Thyroid gland (tissue), 4 donors: ENCODE measurements around the gene PC. TPM values are rescaled to one million over a fixed set of nuclear protein-coding genes. Genes with fewer than 3 reads are reported as not detected.

Experiments
- DNase-seq, 2 donors: peaks; one replicate each; pipeline ENCODE4 v3.0.0-alpha.2; 2019
- H3K27ac ChIP-seq, 3 donors: fragments of 200-600 bp; sonication (generic); 1 replicate in 2 of 3; 2 replicates in 1 of 3; pipeline ENCODE4 v1.5.1; 2016 to 2019; ENCODE audit warnings: mild to moderate bottlenecking in 1 of 3, moderate library complexity in 1 of 3
- H3K27me3 ChIP-seq: fragments of 200-600 bp; sonication (generic); one replicate; pipeline ENCODE4 v1.5.1; 2019
- H3K36me3 ChIP-seq, 2 donors: fragments of 200-600 bp; sonication (generic); one replicate each; pipeline ENCODE4 v1.5.1; 2016 to 2019
- H3K4me1 ChIP-seq, 2 donors: fragments of 200-600 bp; sonication (generic); one replicate each; pipeline ENCODE4 v1.5.1; 2017 to 2019
- H3K4me3 ChIP-seq, 3 donors: fragments of 200-600 bp; sonication (generic); replicated peaks in 1 of 3; 1 replicate in 2 of 3; 2 replicates in 1 of 3; pipeline ENCODE4 v1.5.1; 2016; ENCODE audit warnings: mild to moderate bottlenecking in 1 of 3
- H3K9me3 ChIP-seq: fragments of 200-600 bp; sonication (generic); one replicate; pipeline ENCODE4 v1.5.1; 2017
- CTCF ChIP-seq, 6 experiments: fragments of 200-600 bp in 3 of 6; fragments of 450-650 bp in 3 of 6; sonication (generic) in 3 of 6; IDR thresholded peaks; one replicate each; pipeline ENCODE4 v1.5.1; 2016 to 2019; ENCODE audit warnings: antibody characterized with exemption in 6 of 6, mild to moderate bottlenecking in 2 of 6, inconsistent platforms in 1 of 6, moderate library complexity in 1 of 6
- POLR2A ChIP-seq, 2 donors: fragments of 450-650 bp; IDR thresholded peaks; one replicate each; pipeline ENCODE4 v1.6.1; 2017; ENCODE audit warnings: antibody characterized with exemption in 2 of 2, mild to moderate bottlenecking in 2 of 2, moderate library complexity in 1 of 2
- WGBS, 2 donors: methylation state at CpG; one replicate each; pipeline ENCODE4 v1.1.5; 2017; 5-methylcytosine and 5-hydroxymethylcytosine counted together
- intact Hi-C: fragments of 100-400 bp; cut with DNase I; formaldehyde crosslinking; loops from one replicate; pipeline ENCODE4 v1.15.1; 2023
- total RNA-seq, 4 donors: library from RNA; depleted of rRNA; stranded (reverse); fragments of >200 nt; gene quantifications; one replicate each; pipeline ENCODE4 v1.2.3, GENCODE V29; 2016

Gene PC
- total RNA-seq, 4 donors from 2014 or later: 5.4 to 34.3 (median 21.9) TPM

GRCh38 chr11:66857234-66857926 is 100.8 kb downstream of the PC start:
- DNase-seq: no peak
- Histone ChIP-seq H3K9me3 (no peaks in the 10 kb centered on the region), H3K36me3 (no peaks in the 10 kb centered on the region), H3K4me3 (peak overlapping the region in 1 of 3 donors; percentile 26), H3K27ac (no peak overlapping the region), H3K4me1 (peaks cover 6 to 12% of the 10 kb centered on the region in 2 donors), H3K27me3 (no peaks in the 10 kb centered on the region)
- WGBS, 2 donors: 54 to 74% methylated on average over 4 to 36 of the region's 47 CpGs
- TF ChIP-seq POLR2A (IDR thresholded peaks at IDR 0.05): no peak
- no peak for TF ChIP-seq CTCF (IDR thresholded peaks at IDR 0.05)
- intact Hi-C loops: no loop called here

- Histone ChIP-seq H3K4me3 (peak within 1 kb of the TSS; percentile 63 to 73 (median 68)), H3K27me3 (no peaks in the 10 kb centered on the region), H3K9me3 (no peaks in the 10 kb centered on the region), H3K27ac (peak within 1 kb of the TSS; percentile 71 to 87 (median 75)), H3K4me1 (peaks cover 6 to 12% of the 10 kb centered on the region in 2 donors), H3K36me3 (no peaks in the 10 kb centered on the region)
- intact Hi-C loops: no loop called here
- WGBS, 2 donors: 0% methylated on average over 5 to 10 of the region's 103 CpGs
- TF ChIP-seq CTCF (IDR thresholded peaks at IDR 0.05) (no peak), POLR2A (IDR thresholded peaks at IDR 0.05) (no peak)
- peak in 1 of 2 donors; percentile 56 for DNase-seq
Measured at GRCh38 chr11:66856496-66857233, 101.5 kb downstream of the PC start, which contains the start of gene LRFN4. LRFN4 (plus strand) TSS chr11:66857064; CDS start chr11:66857745, 681 bp downstream.

DNA sequence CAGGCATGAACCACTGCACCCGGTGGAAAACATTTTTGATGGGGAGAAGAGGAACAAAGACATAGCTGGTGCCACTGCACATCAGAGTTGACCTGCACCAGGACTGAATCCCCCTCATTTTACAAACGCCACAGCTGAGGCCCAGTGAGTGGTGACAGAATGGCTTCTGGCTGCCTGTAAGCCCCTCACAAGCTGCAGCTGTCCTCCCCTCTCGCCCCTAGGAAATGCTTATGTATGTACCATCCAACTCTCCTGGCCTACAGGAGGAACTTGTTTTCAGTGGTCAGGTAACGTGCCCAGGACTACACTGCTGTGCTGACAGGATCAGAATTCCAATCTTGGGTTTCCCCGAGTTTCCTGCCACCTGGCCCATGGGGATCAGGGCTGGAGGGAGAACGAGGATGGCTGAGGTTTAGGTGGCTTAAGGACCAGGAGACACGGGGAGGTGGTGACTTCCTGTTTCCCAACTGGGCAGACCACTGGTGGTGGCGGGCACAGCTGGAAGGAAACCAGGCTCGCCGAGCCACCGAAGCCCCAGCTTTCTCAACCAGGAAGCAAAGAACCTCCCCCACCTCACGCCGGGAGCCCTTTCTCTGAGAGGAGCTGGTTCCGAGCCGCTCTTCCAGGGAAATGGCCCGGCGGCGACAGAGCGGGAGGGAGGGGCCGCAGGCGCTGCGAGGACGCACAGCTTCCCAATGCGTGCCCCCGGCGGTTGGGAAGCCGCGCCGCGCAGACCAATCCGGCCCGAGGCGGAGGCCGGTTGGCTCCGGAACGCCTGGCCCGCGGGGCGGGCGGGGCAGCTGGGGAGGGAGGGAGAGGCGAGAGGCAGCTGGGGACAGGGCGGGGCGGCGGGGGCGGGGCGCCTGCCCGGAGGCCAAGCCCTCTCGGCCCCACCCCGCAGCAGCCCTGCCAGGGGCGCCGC is 102.3 kb downstream of the PC start:
- 18 to 32% methylated on average over 8 to 9 of the region's 51 CpGs for WGBS, 2 donors
- Histone ChIP-seq H3K27me3 (no peaks in the 10 kb centered on the region), H3K9me3 (no peaks in the 10 kb centered on the region), H3K4me3 (peak overlapping the region; percentile 63 to 73 (median 68)), H3K36me3 (no peaks in the 10 kb centered on the region), H3K4me1 (peaks cover 6 to 12% of the 10 kb centered on the region in 2 donors), H3K27ac (peak overlapping the region; percentile 71 to 87 (median 75))
- intact Hi-C loops: no loop called here
- peak; percentile 94 to 96 for DNase-seq
- TF ChIP-seq POLR2A (IDR thresholded peaks at IDR 0.05): peak in 1 of 2 donors; percentile 65
- no peak for TF ChIP-seq CTCF (IDR thresholded peaks at IDR 0.05)

- 91 to 95% methylated on average over 13 of the region's 15 CpGs for WGBS, 2 donors
- intact Hi-C loops: no loop called here
- peak in 1 of 2 donors; percentile 0 for DNase-seq
- TF ChIP-seq CTCF (IDR thresholded peaks at IDR 0.05) (no peak), POLR2A (IDR thresholded peaks at IDR 0.05) (no peak)
- Histone ChIP-seq H3K4me1 (peaks cover 6 to 12% of the 10 kb centered on the region in 2 donors), H3K9me3 (no peaks in the 10 kb centered on the region), H3K4me3 (no peak overlapping the region), H3K36me3 (no peaks in the 10 kb centered on the region), H3K27me3 (no peaks in the 10 kb centered on the region), H3K27ac (no peak overlapping the region)
Measured at GRCh38 chr11:66854729-66855211, 103.4 kb downstream of the PC start.
